Cortex of kidney (tissue), 1 donor: Measurements from ENCODE around the gene PRDM15.

Experiments
- DNase-seq: peaks from one replicate; lab custom pipeline; 2025; lab: John Stamatoyannopoulos, UW

PRDM15 gene

DNA sequence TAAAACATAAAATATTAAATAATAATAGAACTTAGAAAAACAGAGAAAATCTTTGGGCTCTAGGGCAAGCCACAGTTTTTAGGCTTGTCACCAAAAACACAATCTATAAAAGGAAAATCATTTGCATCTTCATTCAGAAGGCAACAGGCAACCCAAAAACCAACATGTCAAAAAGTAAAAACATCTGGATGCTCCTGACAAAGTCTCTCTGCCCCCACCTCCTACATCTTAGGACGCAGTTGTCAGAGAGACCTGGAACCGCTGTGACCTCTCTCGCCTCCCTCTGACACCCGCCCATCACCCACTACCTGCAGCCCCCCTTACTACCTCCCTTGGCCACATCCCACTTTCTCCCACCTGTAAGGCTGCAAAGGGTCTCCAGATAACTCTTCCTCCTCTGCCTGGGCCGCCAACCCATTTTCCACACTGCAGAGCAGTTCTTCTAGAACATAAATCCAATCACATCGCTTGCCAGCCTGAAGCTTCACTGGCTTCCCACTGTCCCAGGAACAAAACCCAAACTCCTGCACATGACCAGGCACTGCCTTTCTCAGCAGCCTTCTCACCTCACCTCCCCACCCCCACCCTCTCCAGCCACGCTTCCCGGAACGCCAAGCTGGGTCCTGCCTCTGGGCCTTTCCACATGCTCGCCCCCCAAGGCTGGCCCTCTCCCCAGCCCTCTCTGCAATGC, 14.7 kb downstream of the PRDM15 start:
- DNase-seq: no peak

DNA sequence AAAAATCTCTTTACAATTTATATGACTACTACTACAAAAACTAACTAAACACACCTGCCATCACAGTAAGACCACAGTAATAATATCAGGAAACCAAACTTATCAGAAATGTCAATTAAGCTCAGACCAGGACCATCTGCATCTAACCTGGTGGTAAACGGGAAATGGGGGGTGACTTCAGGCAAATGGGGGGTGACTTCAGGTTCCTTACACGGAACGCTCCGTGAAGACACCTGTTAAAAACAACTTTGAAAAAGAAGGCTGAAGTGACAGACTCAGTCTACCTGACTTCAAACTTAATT, 15.8 kb downstream of the PRDM15 start:
- DNase-seq: no peak

DNA sequence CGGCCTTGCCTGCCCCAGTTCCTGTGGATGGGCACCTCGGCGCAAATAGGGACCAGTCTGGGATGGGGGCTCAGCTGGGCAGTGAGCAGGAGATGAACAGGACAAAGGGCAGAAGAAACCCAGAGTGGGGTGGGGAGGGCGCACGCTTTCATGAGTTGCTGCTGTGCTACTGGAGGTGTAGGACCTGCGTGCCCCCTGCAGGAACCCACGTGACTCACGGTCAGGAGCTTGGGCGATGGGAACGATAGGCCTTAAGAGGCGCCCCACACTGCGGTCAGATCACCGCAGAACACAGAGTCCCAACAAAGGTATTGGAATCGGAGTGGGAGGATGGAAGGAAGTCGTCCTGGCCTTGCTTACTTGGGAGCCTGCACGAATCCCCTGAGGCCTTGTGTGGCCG, 17.2 kb downstream of the PRDM15 start:
- no peak for DNase-seq

DNA sequence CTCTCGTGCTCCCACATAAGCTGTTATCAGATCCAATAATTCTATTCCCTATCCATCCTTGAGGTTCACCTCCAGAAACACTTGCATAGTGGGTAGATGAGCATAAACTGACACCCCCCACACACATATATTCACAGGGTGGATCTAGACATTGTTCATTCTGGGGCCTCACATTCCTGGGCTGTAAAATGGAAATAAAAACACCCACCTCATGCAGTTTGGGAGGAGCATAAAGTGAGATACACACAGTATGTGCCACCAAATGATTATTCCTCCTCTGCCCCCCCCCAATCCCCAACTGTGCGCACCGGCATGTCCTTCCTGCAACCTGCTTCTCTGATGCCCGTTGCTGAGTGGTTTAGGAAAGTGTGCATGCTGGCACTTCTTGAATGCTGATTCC, 17.9 kb downstream of the PRDM15 start:
- DNase-seq: no peak

DNA sequence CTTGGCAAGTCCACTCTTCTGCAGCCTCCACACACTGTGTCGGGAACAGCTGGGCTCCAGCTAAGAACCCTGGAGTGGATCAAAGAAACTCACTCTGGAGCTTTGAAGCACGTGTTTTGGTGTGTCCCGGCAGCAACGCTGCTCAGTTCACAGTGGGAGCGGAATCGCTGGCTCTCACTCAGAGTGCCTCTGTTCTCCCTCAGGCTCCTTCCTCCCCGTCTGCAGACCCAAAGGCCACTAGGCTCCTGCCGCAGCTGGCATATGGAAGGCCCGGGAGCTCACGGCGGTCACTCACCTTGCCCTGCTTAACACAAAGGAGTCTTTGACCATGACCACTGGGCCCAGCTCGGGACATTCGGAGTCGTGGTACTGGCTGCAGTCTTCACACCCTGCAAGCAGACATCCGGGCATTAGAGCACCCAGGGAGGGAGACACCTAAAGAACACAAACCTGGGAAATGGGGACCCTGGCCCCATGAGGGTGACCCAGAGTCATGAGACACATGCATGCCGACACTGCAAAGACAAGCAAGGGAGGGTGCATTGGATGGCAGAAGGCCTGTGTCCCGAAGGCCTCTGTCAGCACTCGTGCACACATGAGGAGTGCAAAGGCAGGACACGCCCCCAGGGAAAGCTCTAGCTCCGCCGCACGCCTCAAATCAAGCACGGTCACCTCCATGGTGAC, 19.7 kb downstream of the PRDM15 start:
- no peak for DNase-seq

DNA sequence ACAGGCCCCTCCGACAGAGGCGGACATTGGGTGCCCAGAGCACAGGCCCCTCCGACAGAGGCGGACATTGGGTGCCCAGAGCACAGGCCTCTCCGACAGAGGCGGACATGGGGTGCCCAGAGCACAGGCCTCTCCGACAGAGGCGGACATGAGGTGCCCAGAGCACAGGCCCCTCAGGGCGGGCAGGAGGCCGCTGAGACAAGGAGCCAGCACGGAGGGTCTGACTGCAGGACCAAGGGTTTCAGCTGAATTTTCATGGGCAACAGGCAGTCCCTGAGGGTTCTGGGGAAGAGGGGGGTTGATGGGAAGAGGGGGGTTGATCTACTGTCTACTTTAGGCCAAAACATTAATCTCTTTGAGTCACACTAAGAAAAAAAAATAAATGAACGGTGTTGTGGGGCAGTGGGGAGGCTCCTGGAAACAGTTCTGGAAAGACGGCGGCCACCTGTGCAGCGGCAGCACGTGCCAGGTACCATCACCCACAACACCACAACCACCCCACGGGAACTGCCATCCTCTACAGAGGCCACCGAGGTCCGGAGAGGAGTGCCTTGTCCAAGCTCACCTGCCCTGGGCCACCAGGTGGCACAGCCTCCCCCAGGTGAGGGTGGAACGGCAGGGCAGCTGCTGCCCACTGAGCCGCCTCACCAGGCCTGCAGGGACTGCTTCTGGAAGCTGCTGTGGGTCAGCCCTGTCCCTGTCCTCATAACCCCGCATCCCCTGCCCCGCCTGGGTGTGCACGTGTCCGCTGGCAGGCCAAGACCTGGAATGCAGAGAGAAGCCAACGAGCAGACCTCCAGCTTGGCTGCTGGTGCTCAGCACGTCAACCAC, 20.5 kb downstream of the PRDM15 start:
- no peak for DNase-seq

DNA sequence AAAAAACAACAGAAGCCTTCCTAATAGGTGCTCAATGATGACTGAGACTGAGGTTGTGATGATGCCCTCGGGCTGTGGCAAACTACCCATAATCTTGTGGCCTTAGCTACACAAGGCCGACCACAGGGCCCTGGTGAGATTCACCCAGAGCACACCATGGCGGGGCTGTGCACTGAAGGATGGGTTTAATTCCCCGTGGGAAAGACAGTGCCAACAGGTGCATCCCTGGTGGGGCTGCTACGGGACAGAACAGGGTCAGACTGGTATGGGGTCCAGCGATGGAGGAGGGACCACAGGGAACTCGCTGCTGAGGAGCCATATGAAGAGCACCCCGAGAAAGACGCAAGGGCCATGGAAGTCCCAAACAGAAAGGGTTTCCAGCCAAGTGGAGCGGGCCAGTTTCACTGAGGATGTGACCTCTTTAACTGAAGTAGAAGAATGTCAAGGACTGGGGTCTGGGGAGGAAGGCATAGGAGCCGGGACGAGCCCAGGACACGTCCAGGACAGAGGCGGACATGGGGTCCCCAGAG, 21.3 kb downstream of the PRDM15 start:
- no peak for DNase-seq

DNA sequence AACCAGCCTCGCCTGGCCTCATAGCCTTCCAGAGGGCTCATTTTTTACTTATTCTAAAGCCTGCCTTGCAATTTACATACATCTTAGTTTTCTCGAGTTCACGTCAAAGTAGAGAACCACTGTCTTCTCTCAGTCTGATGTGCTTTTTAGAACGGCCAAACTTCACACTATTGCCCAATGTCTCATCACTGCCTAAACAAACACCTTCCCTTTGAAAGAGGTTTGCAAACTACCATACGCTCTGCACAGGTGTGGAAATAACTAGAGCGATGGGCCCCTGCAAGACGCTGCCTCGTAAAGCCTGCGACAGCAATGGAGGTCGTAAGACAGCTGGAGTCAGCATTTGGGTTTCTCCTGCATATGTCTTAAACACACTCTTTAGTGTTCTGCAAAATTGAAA, 22.6 kb downstream of the PRDM15 start:
- DNase-seq: no peak

DNA sequence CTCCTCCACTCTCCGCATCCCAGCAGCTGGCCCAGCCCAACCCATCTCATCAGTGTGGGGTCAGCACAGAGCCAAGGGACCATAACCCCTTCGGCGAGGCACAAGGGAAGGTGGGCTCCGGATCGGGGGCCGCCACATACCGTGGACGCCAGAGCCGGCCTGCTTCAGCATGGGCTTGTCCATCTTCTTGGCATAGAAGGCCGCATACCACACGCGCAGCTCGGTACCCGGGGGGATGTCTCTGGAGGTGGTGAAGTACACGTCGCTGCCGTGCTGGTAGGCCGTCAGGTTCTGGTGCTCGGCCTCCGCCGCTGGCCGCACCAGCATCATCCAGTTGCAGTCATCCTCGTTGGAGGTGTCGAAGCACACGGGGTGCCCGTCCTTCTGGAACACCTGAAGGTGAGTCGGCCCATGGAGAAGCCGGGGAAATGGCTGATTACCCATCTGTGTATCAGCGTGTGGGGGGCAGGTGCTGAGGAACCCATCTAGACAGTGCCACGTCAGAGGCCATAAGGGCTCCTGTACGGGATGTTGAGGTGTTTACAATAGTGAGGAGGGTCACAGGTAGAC, 24.6 kb downstream of the PRDM15 start:
- no peak for DNase-seq

DNA sequence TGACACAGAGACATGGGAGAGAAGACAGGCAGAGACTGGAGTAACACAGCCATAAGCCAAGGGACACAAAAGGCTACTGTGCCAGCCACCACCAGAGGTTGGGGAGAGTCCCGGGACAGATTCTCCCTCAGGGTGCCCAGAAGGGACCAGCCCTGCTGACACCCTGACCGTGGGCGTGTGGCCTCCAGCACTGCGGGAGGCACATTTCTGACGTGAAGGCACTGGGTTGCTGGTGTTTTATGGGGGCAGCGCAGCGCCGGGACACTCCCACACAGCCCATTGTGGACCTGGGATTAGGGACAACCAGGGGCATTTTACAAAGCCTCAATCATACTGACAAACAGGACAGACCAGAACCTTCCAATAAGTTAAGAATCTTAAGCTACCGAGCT, 26.2 kb downstream of the PRDM15 start:
- no peak for DNase-seq

DNA sequence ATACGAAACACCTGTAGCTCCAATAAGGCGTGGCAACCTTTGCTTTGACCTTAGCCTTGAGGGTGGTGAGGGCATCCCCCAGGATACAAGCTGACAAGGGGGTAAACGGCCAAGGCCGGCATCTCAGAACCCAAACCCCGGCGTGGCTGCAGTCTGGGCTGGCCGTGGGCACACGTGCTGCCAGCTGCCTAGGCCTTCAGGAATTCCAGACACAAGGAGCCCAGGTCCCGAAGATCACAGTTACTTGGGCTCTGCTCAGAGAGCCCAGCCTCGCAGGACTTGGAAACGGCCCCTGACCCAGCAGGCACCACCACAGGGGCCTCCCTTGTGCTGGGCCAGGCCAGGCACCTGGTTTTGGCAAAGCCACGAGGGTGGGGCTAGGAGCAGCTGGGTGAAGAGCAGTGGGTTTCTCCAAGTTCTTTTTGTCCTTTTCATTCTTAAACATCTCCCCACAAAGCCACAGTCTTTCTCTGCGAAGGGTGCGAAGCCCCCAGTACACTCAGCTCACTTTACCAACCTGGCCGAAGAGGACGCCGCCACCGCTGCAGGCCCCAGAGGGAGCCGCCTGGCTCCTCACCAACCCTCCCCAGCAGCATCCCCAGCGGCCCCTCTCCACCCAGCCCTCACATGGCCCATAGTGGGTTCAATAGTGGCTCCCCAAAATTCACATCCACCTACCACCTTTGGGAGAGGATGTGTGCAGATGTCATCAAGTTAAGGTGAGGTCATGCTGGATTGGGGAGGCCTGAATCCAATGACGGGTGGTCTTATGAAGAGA, 26.8 kb downstream of the PRDM15 start:
- DNase-seq: no peak

DNA sequence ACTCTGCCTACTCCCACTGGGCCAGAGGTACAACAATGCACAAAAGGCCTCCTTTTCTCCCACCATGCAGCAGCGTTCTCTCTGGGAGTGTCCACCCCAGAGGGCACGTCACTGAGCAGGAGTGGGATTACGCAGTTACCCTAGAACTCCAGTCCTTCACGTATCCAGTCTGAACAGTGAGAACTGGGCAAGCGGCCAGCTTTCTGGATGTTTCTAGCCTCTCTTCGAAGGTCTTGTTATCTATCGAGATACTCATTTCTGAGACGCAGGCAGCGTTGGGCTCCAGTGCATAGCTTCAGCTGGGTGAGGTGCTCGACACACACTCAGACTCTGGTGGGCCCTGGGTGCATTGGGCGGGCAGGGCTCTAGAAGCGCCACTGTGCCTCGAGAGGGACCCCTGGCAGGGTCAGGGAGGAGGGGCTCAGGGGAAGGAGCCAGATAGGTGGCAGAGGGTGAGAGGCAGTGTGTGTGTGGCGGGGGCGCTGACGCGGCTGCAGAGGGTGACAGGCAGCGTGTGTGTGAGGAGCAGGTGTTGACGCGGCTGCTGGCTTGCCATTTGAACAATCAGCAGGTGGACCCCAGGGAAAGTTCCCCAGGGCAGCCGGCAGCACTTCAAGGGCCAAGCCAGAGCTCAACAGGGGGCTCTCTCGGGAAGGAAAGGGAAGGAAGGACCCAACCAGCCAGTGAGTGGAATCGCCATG, 27.9 kb downstream of the PRDM15 start:
- no peak for DNase-seq

DNA sequence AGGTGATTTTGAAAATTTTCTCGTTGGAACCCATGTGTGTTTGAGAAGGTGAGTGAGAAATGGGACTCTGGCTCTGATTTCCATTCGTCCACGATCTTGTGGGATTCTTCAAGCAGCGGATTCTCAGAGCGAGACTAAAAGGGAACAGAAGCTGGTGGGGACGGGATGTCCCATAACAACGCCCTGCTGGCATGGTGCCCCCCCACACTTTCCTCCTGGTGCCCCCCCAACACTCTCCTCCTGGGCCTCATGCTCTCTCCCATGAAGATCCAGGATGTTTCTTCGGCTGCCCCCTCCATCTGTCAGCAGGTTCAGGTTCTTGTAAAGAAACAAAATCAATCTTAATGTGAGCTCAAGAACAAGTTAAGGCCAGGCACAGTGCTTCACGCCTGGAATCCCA, 29.1 kb downstream of the PRDM15 start:
- no peak for DNase-seq

DNA sequence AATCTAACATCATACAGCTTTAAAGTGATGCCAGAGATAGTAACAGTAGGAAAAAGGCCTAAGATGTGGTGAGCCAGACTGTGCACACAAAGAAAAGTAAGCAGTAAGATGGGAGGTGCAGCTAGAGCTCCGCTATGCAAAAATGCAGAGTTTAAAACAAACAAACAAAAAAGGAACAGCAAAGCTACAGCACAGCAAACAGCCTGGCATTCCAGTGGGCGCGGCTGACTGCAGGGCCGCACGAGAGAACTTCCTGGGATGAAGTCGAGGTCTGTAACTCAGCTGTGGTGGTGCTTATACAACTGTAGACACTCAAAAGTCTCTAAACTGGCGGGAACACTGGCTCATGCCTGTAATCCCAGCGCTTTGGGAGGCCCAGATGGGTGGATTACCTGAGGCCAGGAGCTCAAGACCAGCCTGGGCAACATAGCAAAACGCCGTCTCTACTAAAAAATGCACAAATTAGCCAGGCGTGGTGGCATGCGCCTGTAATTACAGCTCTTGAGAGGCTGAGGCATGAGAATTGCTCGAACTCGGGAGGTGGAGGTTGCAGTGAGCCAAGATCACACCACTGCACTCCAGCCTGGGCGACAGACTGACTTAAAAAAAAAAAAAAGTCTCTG, 30.1 kb downstream of the PRDM15 start:
- DNase-seq: no peak

DNA sequence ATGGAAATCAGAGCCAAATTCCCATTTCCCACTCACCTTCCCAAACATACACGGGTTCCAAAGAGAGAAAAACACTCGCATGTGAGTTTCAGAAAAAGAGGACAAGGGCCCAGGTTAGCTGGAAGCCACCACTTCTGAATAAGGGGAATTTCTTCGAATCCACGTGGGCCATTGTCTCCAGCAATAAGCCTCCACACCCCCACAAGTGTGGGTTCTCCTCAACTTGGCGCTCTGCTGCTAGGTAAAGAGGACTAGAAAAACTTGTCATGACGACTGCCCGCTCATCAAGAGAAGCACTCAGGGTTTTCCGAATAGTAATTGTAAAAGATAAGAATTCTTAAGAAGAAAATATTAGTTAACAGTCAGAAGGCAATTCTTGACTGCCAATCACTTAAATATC, 30.6 kb downstream of the PRDM15 start:
- DNase-seq: no peak

DNA sequence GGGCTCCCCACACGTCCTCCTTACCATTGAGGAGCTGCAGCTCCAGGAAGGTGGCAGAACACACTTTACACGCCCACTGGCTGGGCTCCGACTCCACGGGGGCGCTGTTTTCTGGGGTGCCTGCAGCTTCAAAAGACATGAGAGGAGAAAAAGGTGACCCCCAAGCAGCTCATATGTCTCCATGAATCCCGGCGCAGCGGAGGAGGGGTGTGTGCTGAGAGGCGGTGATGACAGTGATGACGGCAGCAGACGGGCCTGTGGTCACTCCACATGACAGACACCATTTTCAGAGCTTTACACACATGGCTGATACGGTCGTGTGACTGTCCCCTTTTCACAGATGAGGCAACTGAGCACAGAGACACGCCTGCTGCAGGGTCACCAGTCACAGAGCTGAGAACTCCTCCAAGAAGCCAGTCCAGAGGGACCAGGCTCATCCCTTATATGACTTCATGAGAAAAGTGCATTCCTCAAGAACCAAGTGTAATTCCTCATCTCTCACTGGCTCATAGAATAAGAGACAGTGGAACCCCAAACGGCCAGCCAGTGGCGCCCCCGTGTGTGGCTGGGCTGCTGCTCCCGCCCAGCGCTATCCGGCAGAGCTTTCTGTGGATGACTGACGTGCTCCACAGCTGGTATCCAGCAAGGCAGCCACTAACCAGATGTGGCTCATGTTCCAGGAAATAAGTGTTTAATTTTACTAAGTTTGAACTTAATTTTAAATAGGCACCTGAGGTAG, 31.9 kb downstream of the PRDM15 start:
- no peak for DNase-seq

DNA sequence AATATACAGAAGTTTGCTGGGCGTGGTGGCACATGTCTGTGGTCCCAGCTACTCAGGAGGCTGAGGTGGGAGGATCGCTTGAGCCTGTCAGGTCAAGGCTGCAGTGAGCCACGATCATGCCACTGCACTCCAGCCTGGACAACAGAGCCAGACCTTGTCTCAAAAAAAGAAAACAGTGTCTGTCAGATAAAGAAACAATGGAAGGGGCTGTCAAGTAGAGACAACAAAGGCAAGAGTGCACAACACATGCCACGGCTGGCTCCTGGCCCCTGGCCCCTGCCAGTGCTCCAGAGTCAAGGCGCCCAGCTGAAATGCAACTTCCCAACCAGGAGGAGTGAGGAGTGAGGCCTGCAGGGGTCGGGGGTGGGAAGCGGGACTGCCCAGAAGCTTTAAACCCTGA, 32.6 kb downstream of the PRDM15 start:
- DNase-seq: no peak

DNA sequence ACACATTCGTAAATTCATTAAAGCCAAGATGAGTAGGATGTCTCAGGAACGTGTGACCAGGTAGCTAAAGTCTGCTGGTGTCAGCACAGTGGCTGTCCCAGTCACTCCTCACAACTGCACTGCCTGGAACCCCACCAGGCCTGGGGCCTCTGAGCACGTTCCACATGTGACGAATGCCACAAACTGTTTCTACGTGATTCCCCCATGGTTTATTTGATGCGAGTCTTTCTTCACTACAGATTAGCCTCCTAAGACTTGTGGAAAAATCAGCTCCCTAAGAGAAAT, 33.2 kb downstream of the PRDM15 start:
- no peak for DNase-seq

DNA sequence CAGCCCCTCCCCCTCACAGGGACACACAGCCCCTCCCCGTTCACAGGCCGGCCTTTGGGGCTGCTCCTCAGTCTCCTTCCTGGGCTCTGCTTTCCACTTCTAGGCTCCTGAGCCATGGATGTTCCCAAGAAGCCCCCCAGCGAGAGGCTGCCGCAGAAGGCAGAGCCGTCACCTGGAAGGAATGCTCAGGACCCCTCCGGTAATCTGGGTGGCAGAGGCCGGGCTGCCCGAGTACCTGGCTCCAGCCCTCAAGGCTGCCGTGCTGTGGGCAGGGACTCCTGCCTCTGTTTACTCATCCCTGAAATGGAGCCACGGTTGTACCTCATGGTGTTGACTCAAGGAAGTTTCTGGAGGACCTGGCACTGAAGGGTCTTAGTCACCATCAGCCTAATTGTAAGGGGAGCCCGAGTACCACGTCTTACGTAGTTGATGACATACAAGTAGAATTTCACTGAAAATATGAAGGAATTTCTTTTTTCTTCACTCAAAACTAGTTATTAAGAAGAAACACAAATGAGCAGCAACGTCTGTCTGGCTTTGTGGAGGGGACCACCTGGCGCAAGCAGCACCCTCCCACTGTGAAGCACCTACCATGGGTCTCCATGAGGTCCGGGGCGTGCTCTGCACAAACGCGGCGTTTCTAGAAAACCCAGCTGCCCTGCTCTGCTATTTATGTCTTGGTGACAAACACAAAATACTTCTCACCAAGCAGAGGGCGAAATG, 33.7 kb downstream of the PRDM15 start:
- no peak for DNase-seq

DNA sequence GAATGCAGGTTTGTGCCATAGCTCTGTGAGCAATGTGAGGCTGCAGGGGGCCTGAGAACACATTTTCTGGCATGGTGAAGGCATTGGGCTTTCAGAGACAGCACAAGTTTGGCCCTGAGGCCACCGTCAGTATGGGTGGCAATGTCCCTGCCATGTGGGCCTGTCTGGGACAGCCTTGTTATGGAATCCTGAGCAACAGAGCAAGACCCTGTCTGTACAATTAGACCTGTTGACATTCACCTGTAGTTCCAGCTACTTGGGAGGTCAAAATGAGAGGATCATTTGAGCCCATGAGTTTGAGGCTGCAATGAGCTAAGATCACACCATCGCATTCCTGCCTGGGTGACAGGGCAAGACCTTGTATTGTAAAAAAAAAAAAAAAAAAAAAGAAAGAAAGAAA, 35.6 kb downstream of the PRDM15 start:
- no peak for DNase-seq
